HG03039 (cell line): Measurements from ENCODE around the gene WIZ.

ENCODE experiments used
- ATAC-seq: cut with Tn5 transposase; IDR thresholded peaks from one replicate; pipeline ENCODE4 v1.9.1; 2021; ENCODE audit warnings: mild to moderate bottlenecking, moderate library complexity; ENCODE audit not compliant: unreplicated experiment

WIZ gene

GRCh38 chr19:15445807-15446376 lies 3.9 kb downstream of the WIZ start:
- ATAC-seq, result no peak

DNA sequence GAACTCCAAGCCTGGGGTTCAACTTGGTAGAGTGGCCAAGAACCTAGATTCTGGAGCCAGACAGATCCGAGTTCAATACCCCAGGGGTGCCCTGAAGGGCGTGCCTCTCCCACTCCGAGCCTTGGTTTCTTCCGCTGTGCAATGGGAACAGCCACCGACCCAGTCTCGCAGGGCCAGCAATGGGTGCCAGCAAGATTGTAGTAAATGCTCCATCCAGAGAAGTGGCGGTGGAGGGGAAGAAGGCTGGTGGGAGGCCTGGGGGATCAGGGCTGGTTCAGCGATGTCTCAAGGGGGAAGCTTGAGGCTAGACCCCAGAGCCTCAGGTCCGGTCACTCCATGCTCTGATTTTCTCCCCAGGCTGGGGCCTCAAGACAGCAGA lies 4.5 kb downstream of the WIZ start:
- no peak for ATAC-seq

GRCh38 chr19:15444505-15445226 lies 5.1 kb downstream of the WIZ start:
- ATAC-seq, result no peak

DNA sequence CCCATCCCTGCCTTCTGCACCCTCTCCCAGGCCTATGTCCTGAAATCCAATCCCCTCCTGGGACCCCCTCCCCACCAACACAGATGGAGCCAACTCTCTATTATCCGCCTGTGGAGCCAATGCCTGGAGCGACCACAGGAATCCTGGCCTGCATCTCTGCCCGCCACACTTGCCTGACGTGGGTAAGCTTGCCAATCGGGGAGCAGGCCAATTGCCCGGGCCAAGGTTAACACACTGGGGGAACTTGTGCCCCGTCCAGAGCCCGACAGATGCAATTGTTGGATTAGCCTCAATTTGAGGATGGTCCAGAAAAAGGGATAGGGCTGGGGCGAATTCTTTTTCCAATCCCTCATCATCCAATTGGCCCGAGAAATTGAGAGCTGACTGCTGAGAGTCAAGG lies 5.9 kb downstream of the WIZ start:
- no peak for ATAC-seq

GRCh38 chr19:15443325-15443724 lies 6.4 kb downstream of the WIZ start:
- ATAC-seq, result no peak

DNA sequence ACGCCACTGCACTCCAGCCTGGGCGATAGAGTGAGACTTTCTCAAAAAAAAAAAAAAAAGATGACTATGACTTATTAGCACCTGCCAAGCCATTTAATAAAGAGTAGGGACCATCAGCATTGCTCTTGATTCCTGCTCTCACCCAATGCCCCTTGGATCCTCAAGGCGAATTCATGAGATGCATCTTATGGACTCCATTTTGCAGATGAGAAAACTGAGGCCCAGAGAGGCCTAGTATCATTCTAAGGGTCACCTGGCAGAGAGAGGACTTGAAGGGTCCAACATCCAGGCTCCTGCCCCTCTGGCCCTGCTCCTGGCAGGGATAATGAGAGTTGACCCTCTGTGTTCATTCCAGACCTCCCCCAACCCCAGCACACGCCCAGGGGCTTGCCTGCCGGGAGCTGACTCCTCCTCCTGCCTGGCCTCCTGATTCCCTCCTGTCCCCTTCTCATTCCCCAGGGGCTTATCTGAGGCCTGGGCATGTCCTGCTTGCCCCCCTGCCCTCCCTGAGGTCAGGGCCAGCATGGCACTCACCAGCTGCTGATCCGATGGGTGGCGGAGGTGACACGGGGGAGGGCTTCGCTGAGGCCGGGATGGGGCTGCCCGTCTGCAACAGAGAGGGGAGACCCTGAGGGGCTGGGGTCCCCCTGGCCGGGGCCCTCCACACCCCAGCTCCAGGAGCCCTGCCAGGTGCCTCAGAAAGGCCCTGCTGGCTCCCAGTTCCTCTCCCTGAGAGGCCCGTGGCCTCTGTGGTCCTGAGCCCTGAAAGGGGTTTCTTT lies 7.4 kb downstream of the WIZ start:
- no peak for ATAC-seq

GRCh38 chr19:15441317-15441716 lies 8.4 kb downstream of the WIZ start:
- no peak for ATAC-seq

- ATAC-seq, result no peak
Measured at GRCh38 chr19:15439821-15440641, 9.7 kb downstream of the WIZ start.

DNA sequence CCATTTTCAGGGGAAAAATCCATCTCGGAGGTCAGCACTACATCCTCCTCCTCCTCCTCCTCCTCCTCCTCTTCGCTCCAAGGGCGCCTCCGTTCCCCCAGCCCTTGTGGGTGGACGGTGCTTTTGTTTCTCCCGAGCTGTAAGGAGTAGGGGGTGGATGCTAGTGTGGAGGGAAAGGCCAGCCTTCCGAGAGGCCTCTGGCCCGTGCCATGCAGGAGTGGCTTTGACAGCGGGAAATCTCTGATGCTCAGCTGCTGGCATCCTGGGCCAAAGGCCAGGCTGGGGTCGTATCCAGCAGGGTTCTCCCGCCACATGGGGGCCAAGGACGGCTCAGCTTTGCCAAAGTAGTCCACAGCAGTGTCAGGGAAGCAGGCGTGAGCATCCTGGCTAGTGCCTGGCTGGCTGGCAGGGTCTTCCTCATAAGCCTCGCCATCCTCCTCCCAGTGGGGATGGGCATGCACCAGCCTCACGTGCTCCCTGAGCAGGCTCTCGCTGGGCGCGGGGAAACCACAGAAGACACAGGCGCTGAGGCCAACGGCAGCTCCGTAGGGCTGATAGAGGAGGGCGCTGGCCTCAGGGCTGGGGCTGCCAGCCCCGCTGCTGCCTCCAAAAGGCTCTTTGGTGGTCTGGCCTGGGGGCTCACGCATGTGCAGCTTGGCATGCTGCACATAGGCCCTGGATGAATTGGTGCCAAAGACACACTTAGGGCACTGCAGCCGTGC lies 10.5 kb downstream of the WIZ start:
- ATAC-seq, result no peak

DNA sequence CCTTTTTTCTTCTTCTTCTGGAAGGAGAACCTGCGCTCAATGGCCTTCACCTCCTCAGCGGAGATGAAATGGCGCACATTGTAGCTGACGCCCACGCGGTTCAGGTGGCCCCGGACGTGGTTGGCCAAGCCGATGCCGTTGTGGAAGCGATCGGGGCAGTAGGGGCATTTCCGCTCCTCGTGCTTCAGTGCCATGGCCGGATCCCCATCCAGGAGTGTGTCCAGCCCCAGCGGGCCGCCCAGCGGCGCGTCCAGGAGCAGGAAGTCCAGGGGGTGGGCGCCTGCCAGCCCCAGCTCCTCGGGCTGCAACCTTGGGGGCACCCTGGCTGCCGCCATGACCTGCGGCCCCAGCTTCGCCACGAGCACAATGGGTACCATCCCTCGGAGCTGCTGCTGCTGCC lies 11.2 kb downstream of the WIZ start:
- no peak for ATAC-seq

GRCh38 chr19:15438124-15438496 lies 11.6 kb downstream of the WIZ start:
- no peak for ATAC-seq

DNA sequence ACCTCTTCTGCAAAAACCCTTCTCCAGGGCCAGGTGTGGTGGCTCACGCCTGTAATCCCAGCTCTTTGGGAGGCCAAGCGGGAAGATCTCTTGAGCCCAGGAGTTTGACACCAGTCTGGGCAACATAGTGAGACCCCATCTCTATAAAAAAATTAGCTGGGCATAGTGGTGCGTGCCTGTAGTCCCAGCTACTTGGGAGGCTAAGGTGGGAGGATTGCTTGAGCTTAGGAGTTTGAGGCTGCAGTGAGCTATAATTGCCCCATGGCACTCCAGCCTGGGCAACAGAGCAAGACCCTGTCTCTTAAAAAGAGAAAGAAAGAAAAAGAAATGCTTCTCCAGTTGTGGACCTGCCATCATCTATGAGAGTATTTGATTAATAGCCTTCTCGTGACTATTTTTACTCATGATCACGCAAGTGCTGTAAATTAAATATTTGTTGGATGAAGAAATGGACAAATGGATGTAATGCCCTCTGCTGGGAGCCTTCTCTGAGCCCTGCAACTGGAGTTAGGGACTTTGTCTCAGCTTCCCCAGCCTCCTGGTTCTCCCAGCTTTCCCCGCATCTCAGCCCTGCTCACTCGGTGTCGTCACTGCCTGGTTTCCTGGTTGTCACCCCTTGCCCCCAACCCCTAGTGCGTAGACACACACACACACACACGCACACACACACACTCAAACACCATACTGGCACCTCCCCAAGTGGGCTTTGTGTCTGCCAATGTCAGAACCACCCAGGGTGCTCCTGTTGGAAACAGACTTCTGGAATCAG lies 12.2 kb downstream of the WIZ start:
- no peak for ATAC-seq

- ATAC-seq, result no peak
Measured at GRCh38 chr19:15436826-15437110, 13.0 kb downstream of the WIZ start.

DNA sequence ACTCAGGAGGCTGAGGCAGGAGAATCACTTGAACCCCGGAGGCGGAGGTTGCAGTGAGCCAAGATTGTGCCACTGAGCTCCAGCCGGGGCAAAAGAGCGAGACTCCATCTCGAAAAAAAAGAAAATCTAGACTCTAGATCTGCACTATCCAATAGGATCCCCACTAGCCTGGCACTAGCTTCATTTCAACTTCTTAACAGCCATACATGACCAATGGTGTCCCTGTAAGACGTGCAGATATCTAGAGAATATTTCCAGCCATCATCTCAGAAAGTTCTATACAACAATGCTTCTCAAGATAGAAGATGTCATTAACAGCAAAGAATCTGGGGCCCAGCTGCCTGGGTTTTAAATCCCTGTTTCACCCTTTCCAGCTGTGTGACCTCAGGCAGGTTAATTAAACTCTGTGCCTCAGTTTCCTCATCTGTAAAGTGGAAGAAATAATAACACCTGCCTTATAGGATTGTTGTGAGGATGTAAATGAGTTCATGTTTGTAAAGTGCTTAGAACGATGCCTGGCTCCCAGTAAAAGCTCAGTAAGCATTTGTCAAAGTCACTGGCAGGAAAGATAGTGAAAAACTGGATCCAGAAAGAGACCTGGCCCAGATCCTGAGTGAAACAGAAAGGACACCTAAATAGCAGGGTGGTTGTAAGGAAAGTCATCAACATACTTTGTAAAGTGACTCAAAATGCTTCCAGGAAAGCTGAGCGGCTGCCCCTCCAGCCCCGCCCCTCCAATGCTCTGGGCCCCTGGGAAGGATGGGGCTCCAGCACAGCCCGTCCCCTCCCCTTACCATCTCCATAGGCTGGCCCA lies 13.5 kb downstream of the WIZ start:
- ATAC-seq, result no peak

- no peak for ATAC-seq
Measured at GRCh38 chr19:15433519-15434069, 16.2 kb downstream of the WIZ start.

DNA sequence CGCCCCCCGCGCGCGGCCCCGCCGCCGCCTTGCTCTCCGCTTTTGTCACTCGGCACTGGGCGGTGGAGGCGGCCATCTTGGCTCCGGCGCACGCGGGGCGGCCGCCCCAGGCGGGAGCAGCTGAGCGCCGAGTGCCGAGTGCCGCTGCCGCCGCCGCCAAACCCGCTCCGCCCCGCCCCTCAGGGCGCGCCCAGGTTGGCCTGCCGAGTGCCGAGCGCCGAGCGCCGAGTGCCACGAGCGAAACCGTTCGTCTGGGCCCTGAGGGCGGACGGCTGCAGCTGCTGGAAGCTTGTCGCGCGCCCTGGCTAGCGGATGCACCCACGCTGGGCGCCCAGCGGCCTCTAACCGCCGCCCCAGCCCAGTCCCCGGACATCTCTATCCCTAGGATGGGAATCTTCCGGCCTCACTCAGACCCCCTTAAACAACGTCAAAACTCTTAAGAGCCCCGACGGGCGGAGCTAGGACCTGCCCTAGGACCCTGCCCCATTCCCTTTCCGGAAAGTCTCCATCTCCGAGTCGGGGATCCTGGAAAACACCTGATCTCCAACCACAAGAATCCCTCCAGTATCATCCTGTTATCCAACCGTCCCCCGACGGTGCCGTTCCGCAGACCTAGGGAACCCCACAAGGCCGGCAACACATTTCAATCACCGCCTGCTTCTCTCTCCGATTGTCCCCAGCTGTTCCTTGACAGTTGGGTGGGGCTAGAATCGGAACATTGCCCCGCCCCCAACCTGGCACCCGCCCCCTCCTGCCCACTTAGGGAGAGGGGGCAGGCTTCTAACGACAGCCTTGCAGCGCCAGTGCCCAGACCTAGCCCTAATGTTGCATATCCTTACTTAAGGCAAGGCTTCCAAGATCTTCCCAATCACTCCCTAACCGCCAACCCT lies 16.9 kb downstream of the WIZ start:
- ATAC-seq, result peak; percentile 65

DNA sequence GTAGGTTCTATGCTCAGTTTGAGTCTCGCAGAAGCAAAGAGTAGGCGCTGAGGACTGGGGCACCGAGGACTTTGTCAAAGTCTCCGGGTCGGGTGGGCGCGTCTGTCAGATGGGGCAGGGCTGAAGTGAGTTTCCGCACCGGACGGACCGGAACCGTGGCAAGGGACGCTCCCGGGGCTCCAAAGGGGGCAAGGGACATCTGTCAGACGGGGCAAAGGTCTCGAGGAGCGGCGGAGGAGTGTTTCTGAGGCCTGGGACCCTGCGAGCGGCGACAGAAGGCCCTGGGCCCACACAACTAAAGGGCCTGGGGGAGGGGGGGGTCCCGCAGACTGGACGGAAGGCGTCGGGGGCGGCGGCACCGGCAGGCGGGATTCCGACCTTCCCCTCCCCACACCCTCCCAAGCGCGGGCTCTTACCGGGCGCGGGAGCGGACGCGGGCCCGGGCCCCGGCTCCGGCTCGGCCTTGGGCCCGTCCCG lies 17.7 kb downstream of the WIZ start:
- ATAC-seq, result peak; percentile 8
